DND-41 (cell line): ENCODE measurements around the gene ZEB1.

Experiments
- CTCF ChIP-seq: IDR thresholded peaks from 2 replicates; pipeline ENCODE4 v1.5.1; 2012; ENCODE audit warnings: borderline replicate concordance, low read length, moderate library complexity, mild to moderate bottlenecking; ENCODE audit not compliant: poor library complexity, severe bottlenecking; ENCODE audit errors: extremely low read depth
- EZH2 ChIP-seq: IDR thresholded peaks from 3 replicates; pipeline ENCODE4 v1.6.1; 2012; ENCODE audit warnings: borderline replicate concordance, low read depth, mild to moderate bottlenecking, moderate library complexity, low read length, inconsistent platforms; ENCODE audit not compliant: severe bottlenecking

DNA sequence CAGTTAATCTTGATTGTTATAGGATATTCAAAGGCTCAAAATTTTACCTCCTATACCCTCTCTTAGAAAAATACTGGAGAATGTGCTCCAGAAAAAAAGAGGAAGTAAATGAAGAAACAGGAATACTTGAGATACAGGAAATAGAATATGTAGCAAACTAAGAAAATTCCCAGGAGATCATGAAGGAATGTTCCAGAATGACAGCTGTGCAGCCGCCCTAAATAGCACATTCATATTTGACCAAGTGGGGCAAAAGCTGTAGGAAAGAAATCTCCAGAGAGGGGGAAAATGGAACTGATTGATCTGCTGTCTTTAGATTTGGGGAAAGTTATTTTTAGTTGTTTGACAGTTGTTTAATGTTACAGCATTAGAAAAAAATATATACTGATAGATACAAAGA lies 46.2 kb upstream of the ZEB1 start:
- TF ChIP-seq CTCF: no peak
- TF ChIP-seq EZH2: no peak
